Osteoblast (primary cell): ENCODE results near the gene CCDC27. TPM values are rescaled to one million over a fixed set of nuclear protein-coding genes. Genes with fewer than 3 reads are reported as not detected.

Experiments used
- DNase-seq: peaks from one replicate; pipeline ENCODE4 v3.0.0; 2011; ENCODE audit warnings: low spot score, mixed read lengths; ENCODE audit not compliant: insufficient read length; ENCODE audit errors: missing footprints
- H2AFZ ChIP-seq: 2 replicates; pipeline ENCODE4 v1.6.0; 2011; ENCODE audit warnings: mild to moderate bottlenecking, low read length
- H3K27ac ChIP-seq: 2 replicates; pipeline ENCODE4 v1.5.1; 2011; ENCODE audit warnings: mild to moderate bottlenecking, low read depth, low read length, moderate library complexity
- H3K27me3 ChIP-seq: 2 replicates; pipeline ENCODE4 v1.6.0; 2012; ENCODE audit warnings: mild to moderate bottlenecking, control low read depth, inconsistent platforms, low read length, moderate library complexity; ENCODE audit not compliant: insufficient read depth
- H3K36me3 ChIP-seq: 2 replicates; pipeline ENCODE4 v1.5.1; 2011; ENCODE audit warnings: mild to moderate bottlenecking, low read length, control low read depth, moderate library complexity; ENCODE audit not compliant: insufficient read depth
- H3K4me1 ChIP-seq: 2 replicates; pipeline ENCODE4 v1.5.1; 2011; ENCODE audit warnings: mild to moderate bottlenecking, low read length, control low read depth, moderate library complexity; ENCODE audit not compliant: insufficient read depth
- H3K4me2 ChIP-seq: 2 replicates; pipeline ENCODE4 v1.6.0; 2011; ENCODE audit warnings: mild to moderate bottlenecking, low read length; ENCODE audit not compliant: insufficient read depth
- H3K4me3 ChIP-seq: fragments of 200-600 bp; sonication (generic); 3 replicates; pipeline ENCODE4 v1.5.1; 2012; ENCODE audit warnings: mild to moderate bottlenecking, low read length, inconsistent platforms; ENCODE audit not compliant: insufficient read depth
- H3K79me2 ChIP-seq: 2 replicates; pipeline ENCODE4 v1.6.0; 2012; ENCODE audit warnings: mild to moderate bottlenecking, low read length, control low read depth, inconsistent platforms; ENCODE audit not compliant: insufficient read depth
- H3K9me3 ChIP-seq: 2 replicates; pipeline ENCODE4 v1.5.1; 2011; ENCODE audit warnings: low read depth, low read length, control low read depth
- H4K20me1 ChIP-seq: 2 replicates; pipeline ENCODE4 v1.6.0; 2012; ENCODE audit warnings: mild to moderate bottlenecking, low read length, control low read depth; ENCODE audit not compliant: insufficient read depth
- CTCF ChIP-seq: IDR thresholded peaks from 2 replicates; pipeline ENCODE4 v1.5.1; 2011; ENCODE audit warnings: mild to moderate bottlenecking, low read depth, low read length, moderate library complexity; ENCODE audit errors: extremely low read depth
- total RNA-seq: library from RNA; depleted of rRNA; stranded (reverse); fragments of >200 nt; gene quantifications from 2 replicates; pipeline ENCODE4 v1.2.3, GENCODE V29; 2012

The CCDC27 gene
- total RNA-seq, 1 donor: not detected

GRCh38 chr1:3716351-3716750 is 35.9 kb upstream of the CCDC27 start:
- DNase-seq: no peak
- Histone ChIP-seq H3K4me1 (no peaks in the 10 kb centered on the region), H3K27ac (no peak overlapping the region), H3K9me3 (no peaks in the 10 kb centered on the region), H2AFZ (no peak overlapping the region), H3K27me3 (peaks cover 6% of the 10 kb centered on the region), H4K20me1 (no peaks in the 10 kb centered on the region), H3K4me3 (no peak overlapping the region), H3K36me3 (no peaks in the 10 kb centered on the region), H3K4me2 (no peak overlapping the region), H3K79me2 (no peaks in the 10 kb centered on the region)
- TF ChIP-seq CTCF: no peak

GRCh38 chr1:3717041-3717714 is 35.1 kb upstream of the CCDC27 start:
- no peaks in the 10 kb centered on the region for H4K20me1 ChIP-seq
- H3K9me3 ChIP-seq: no peaks in the 10 kb centered on the region
- no peaks in the 10 kb centered on the region for H3K79me2 ChIP-seq
- no peak overlapping the region for H3K4me3 ChIP-seq
- no peaks in the 10 kb centered on the region for H3K36me3 ChIP-seq
- no peak for DNase-seq
- H3K4me2 ChIP-seq: no peak overlapping the region
- no peak overlapping the region for H3K27ac ChIP-seq
- peaks cover 6% of the 10 kb centered on the region for H3K27me3 ChIP-seq
- no peak for TF ChIP-seq CTCF
- no peaks in the 10 kb centered on the region for H3K4me1 ChIP-seq
- no peak overlapping the region for H2AFZ ChIP-seq

GRCh38 chr1:3717715-3718601 is 34.3 kb upstream of the CCDC27 start:
- Histone ChIP-seq H4K20me1 (no peaks in the 10 kb centered on the region), H3K4me3 (no peak overlapping the region), H3K4me1 (no peaks in the 10 kb centered on the region), H3K79me2 (no peaks in the 10 kb centered on the region), H3K27ac (no peak overlapping the region), H3K27me3 (peaks cover 6% of the 10 kb centered on the region), H2AFZ (no peak overlapping the region), H3K4me2 (no peak overlapping the region), H3K36me3 (no peaks in the 10 kb centered on the region), H3K9me3 (no peaks in the 10 kb centered on the region)
- TF ChIP-seq CTCF: no peak
- peak; percentile 94 for DNase-seq

- no peak for TF ChIP-seq CTCF
- no peaks in the 10 kb centered on the region for H3K36me3 ChIP-seq
- no peak overlapping the region for H3K4me3 ChIP-seq
- H3K27me3 ChIP-seq: peaks cover 3% of the 10 kb centered on the region
- H3K9me3 ChIP-seq: no peaks in the 10 kb centered on the region
- no peaks in the 10 kb centered on the region for H3K4me1 ChIP-seq
- no peak overlapping the region for H3K27ac ChIP-seq
- no peak for DNase-seq
- no peaks in the 10 kb centered on the region for H3K79me2 ChIP-seq
- H3K4me2 ChIP-seq: no peak overlapping the region
- H4K20me1 ChIP-seq: no peaks in the 10 kb centered on the region
- no peak overlapping the region for H2AFZ ChIP-seq
Measured at GRCh38 chr1:3718764-3719163, 33.5 kb upstream of the CCDC27 start.
